ENCODE measurements around the gene TRMT6. TPM values are rescaled to one million over a fixed set of nuclear protein-coding genes. Genes with fewer than 3 reads are reported as not detected.

Gene TRMT6

GRCh38 chr20:5893052-5893451, 57.3 kb downstream of the TRMT6 start:
- Histone ChIP-seq H2BK15ac (replicated peaks; ENCODE audit: low read depth) (no peak overlapping the region), H3K79me2 (ENCODE audit: control insufficient read depth, insufficient read depth, low read length) (no peaks in the 10 kb centered on the region), H4K8ac (ENCODE audit: low read depth, low read length) (no peak overlapping the region), H3K27ac (ENCODE audit: low read depth, low read length) (no peak overlapping the region), H3K56ac (ENCODE audit: low read length) (no peak overlapping the region), H3K4me1 (ENCODE audit: control insufficient read depth, low read depth, low read length) (no peaks in the 10 kb centered on the region), H3K23ac (ENCODE audit: low read length) (no peak overlapping the region), H3K4me3 (ENCODE audit: low read length) (no peak overlapping the region), H3K27me3 (ENCODE audit: insufficient read depth, low read length, poor library complexity) (no peaks in the 10 kb centered on the region), H3K36me3 (ENCODE audit: control insufficient read depth, insufficient read depth, low read length) (no peaks in the 10 kb centered on the region), H3K9ac (ENCODE audit: low read length) (no peak overlapping the region), H2BK120ac (ENCODE audit: low read depth, low read length) (no peak overlapping the region), H3K18ac (ENCODE audit: low read length) (no peak overlapping the region), H2BK5ac (ENCODE audit: low read length) (no peak overlapping the region), H3K79me1 (ENCODE audit: low read length) (no peaks in the 10 kb centered on the region), H3K4me2 (ENCODE audit: low read length) (no peak overlapping the region), H2AK5ac (ENCODE audit: low read length) (no peak overlapping the region), H3K4ac (ENCODE audit: low read depth, low read length) (no peak overlapping the region), H4K5ac (ENCODE audit: low read length) (no peak overlapping the region)
- WGBS (ENCODE audit: extremely low coverage, insufficient coverage, low lambda C conversion rate): no CpG with 5 or more reads among the region's 3 CpGs
- DNase-seq: no peak

DNA sequence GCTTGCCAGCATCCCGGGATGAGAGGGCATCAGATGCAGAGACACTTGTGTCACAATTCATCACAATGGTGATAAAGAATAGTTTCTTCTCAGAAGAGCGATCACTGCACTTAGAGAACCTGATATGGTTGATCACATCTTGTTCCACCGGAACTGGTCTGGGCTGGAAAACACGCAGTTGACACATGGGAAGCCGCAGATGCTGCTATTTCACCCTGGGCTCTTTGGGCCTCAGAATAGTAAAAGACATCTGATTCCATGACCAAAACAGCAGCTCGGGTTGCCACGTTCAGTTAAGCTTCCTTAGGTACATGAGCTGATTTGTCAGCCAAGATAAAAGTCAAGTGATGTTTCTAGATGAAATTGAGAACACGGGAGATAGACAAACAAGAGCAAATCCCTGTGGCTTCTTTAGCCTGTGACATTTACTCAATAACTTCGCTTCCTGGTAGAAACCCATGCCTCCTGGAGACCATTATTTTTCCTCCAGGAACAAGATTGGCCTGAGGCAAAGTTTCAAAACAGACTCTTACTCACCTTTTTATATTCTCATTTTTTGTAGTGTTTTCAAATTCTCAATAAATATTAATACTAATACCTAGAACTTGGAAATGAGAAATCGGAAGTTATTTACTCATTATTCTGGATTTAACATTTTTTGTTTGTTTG, 59.4 kb downstream of the TRMT6 start:
- H4K8ac ChIP-seq (ENCODE audit: low read depth, low read length): no peak overlapping the region
- H2BK5ac ChIP-seq (ENCODE audit: low read length): no peak overlapping the region
- WGBS (ENCODE audit: extremely low coverage, insufficient coverage, low lambda C conversion rate): no CpG with 5 or more reads among the region's 10 CpGs

DNA sequence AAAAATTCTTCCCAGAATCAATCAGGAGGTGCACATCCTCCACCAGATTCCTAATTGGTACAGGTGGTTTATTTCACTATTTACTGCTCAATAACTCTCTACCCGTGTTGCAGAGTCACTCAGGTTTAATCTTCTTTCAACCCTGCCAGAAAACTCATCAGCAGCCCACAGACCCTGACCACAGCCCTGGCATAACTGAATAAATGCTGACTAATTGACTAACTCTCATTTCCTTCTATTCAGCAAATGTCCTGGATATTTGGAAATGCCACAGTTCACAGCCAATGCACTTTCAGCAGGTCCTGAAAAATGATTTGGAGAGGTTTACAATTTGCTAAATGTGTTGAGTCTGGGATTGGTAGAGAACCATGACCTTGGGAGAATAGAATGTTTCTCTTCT, 62.3 kb downstream of the TRMT6 start:
- no peaks in the 10 kb centered on the region for H3K4me1 ChIP-seq (ENCODE audit: control insufficient read depth, low read depth, low read length)
- H3K9ac ChIP-seq (ENCODE audit: low read length): no peak overlapping the region
- H3K18ac ChIP-seq (ENCODE audit: low read length): no peak overlapping the region
- no peak overlapping the region for H4K8ac ChIP-seq (ENCODE audit: low read depth, low read length)
- no peak overlapping the region for H3K4me2 ChIP-seq (ENCODE audit: low read length)
- no peak overlapping the region for H2AK5ac ChIP-seq (ENCODE audit: low read length)
- no peaks in the 10 kb centered on the region for H3K36me3 ChIP-seq (ENCODE audit: control insufficient read depth, insufficient read depth, low read length)
- H3K27ac ChIP-seq (ENCODE audit: low read depth, low read length): no peak overlapping the region
- H2BK5ac ChIP-seq (ENCODE audit: low read length): no peak overlapping the region
- no peaks in the 10 kb centered on the region for H3K27me3 ChIP-seq (ENCODE audit: insufficient read depth, low read length, poor library complexity)
- no peak overlapping the region for H3K4ac ChIP-seq (ENCODE audit: low read depth, low read length)
- no peak for DNase-seq
- no peak overlapping the region for H4K5ac ChIP-seq (ENCODE audit: low read length)
- no peak overlapping the region for H3K4me3 ChIP-seq (ENCODE audit: low read length)
- WGBS (ENCODE audit: extremely low coverage, insufficient coverage, low lambda C conversion rate): no CpG with 5 or more reads among the region's 1 CpG
- no peak overlapping the region for H2BK15ac ChIP-seq (replicated peaks; ENCODE audit: low read depth)
- no peaks in the 10 kb centered on the region for H3K79me2 ChIP-seq (ENCODE audit: control insufficient read depth, insufficient read depth, low read length)
- H3K56ac ChIP-seq (ENCODE audit: low read length): no peak overlapping the region
- H3K23ac ChIP-seq (ENCODE audit: low read length): no peak overlapping the region
- H3K79me1 ChIP-seq (ENCODE audit: low read length): no peaks in the 10 kb centered on the region
- no peak overlapping the region for H2BK120ac ChIP-seq (ENCODE audit: low read depth, low read length)

More for the DNA sequence above, 59.4 kb downstream of the TRMT6 start:
- Histone ChIP-seq H4K5ac (ENCODE audit: low read length) (no peak overlapping the region), H3K27me3 (ENCODE audit: insufficient read depth, low read length, poor library complexity) (no peaks in the 10 kb centered on the region), H3K36me3 (ENCODE audit: control insufficient read depth, insufficient read depth, low read length) (no peaks in the 10 kb centered on the region), H3K18ac (ENCODE audit: low read length) (no peak overlapping the region), H3K9ac (ENCODE audit: low read length) (no peak overlapping the region), H3K27ac (ENCODE audit: low read depth, low read length) (no peak overlapping the region), H3K4me2 (ENCODE audit: low read length) (no peak overlapping the region), H3K79me2 (ENCODE audit: control insufficient read depth, insufficient read depth, low read length) (no peaks in the 10 kb centered on the region), H2BK120ac (ENCODE audit: low read depth, low read length) (no peak overlapping the region), H3K4me3 (ENCODE audit: low read length) (no peak overlapping the region), H2BK15ac (replicated peaks; ENCODE audit: low read depth) (no peak overlapping the region), H3K4me1 (ENCODE audit: control insufficient read depth, low read depth, low read length) (no peaks in the 10 kb centered on the region), H3K4ac (ENCODE audit: low read depth, low read length) (no peak overlapping the region), H3K23ac (ENCODE audit: low read length) (no peak overlapping the region), H3K56ac (ENCODE audit: low read length) (no peak overlapping the region), H3K79me1 (ENCODE audit: low read length) (no peaks in the 10 kb centered on the region), H2AK5ac (ENCODE audit: low read length) (no peak overlapping the region)
- no peak for DNase-seq

GRCh38 chr20:5887386-5887785, 62.9 kb downstream of the TRMT6 start:
- Histone ChIP-seq H3K27ac (ENCODE audit: low read depth, low read length) (no peak overlapping the region), H3K36me3 (ENCODE audit: control insufficient read depth, insufficient read depth, low read length) (no peaks in the 10 kb centered on the region), H3K27me3 (ENCODE audit: insufficient read depth, low read length, poor library complexity) (no peaks in the 10 kb centered on the region), H3K4ac (ENCODE audit: low read depth, low read length) (no peak overlapping the region), H3K4me1 (ENCODE audit: control insufficient read depth, low read depth, low read length) (no peaks in the 10 kb centered on the region), H3K18ac (ENCODE audit: low read length) (no peak overlapping the region), H2AK5ac (ENCODE audit: low read length) (no peak overlapping the region), H2BK120ac (ENCODE audit: low read depth, low read length) (no peak overlapping the region), H2BK5ac (ENCODE audit: low read length) (no peak overlapping the region), H3K4me3 (ENCODE audit: low read length) (no peak overlapping the region), H4K5ac (ENCODE audit: low read length) (no peak overlapping the region), H3K79me1 (ENCODE audit: low read length) (no peaks in the 10 kb centered on the region), H3K4me2 (ENCODE audit: low read length) (no peak overlapping the region), H3K9ac (ENCODE audit: low read length) (no peak overlapping the region), H3K79me2 (ENCODE audit: control insufficient read depth, insufficient read depth, low read length) (no peaks in the 10 kb centered on the region), H3K23ac (ENCODE audit: low read length) (no peak overlapping the region), H4K8ac (ENCODE audit: low read depth, low read length) (no peak overlapping the region), H3K56ac (ENCODE audit: low read length) (no peak overlapping the region), H2BK15ac (replicated peaks; ENCODE audit: low read depth) (no peak overlapping the region)
- no peak for DNase-seq
- WGBS (ENCODE audit: extremely low coverage, insufficient coverage, low lambda C conversion rate): no CpG with 5 or more reads among the region's 5 CpGs

Small RNA genes within 50 kb of the gene (small RNA-seq; reads per million reads assigned to genes)
- gene RF00019 (ENCODE audit: insufficient read depth) (not detected), gene RNU1-55P (ENCODE audit: insufficient read depth) (not detected)
